Measurements from ENCODE around the gene ARHGAP24. TPM values are rescaled to one million over a fixed set of nuclear protein-coding genes. Genes with fewer than 3 reads are reported as not detected.
A peak's percentile ranks its signal among the peaks of the same experiment; 100 is the strongest.

Gene ARHGAP24
- total and polyA plus RNA-seq, 4 donors: 1.8 to 15.2 (median 3.3) TPM

DNA sequence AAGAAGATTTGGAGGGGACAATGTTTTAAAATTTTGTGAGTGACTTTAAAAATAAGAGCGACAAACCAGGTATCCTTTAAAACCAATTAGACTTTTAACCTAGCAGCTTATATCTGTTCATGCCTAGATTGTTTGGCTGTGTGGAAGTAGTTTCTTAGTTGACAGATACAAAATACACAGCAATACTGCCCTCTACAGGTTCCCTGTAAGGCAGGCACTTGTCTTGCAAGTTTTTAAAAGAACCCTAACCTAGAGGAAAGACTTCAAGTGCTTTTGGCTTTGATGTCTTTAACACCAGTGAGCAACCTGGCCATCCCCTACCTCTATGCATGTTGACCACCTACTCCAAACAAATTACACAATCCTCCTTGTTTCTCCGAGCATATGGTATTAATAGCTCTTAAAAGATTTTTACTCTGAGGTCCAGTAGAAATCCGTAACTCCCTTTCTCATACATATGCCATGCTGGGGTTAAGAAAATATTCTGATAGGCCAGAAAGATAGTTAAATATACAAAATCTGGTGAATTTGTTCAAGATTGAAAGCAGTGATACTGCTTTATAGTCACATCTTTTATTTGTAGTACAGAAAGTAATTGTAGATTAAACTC lies 273.0 kb downstream of the ARHGAP24 start:
- no peak for DNase-seq (ENCODE audit: low spot score)
- H3K9ac ChIP-seq (ENCODE audit: low read depth in 1 of 2, low read length in 2 of 2): no peak overlapping the region
- H3K9me3 ChIP-seq (ENCODE audit: control insufficient read depth in 4 of 4, low read length in 3 of 4): no peaks in the 10 kb centered on the region
- 34% methylated on average over 3 of the region's 3 CpGs for WGBS
- no peaks in the 10 kb centered on the region for H3K4me1 ChIP-seq (ENCODE audit: control insufficient read depth in 4 of 4, insufficient read depth in 4 of 4, low read length in 3 of 4)
- H3K27ac ChIP-seq (ENCODE audit: low read depth in 1 of 2, low read length in 2 of 2): no peak overlapping the region
- no peaks in the 10 kb centered on the region for H3K36me3 ChIP-seq (ENCODE audit: control insufficient read depth in 4 of 4, insufficient read depth in 3 of 4, low read depth in 1 of 4, low read length in 3 of 4)
- H3K4me3 ChIP-seq (ENCODE audit: low read depth in 1 of 3, low read length in 3 of 3): no peak overlapping the region
- TF ChIP-seq, protein P1, sequence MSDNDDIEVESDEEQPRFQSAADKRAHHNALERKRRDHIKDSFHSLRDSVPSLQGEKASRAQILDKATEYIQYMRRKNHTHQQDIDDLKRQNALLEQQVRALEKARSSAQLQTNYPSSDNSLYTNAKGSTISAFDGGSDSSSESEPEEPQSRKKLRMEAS (IDR thresholded peaks at IDR 0.05): no peak
- TF ChIP-seq, protein P2, sequence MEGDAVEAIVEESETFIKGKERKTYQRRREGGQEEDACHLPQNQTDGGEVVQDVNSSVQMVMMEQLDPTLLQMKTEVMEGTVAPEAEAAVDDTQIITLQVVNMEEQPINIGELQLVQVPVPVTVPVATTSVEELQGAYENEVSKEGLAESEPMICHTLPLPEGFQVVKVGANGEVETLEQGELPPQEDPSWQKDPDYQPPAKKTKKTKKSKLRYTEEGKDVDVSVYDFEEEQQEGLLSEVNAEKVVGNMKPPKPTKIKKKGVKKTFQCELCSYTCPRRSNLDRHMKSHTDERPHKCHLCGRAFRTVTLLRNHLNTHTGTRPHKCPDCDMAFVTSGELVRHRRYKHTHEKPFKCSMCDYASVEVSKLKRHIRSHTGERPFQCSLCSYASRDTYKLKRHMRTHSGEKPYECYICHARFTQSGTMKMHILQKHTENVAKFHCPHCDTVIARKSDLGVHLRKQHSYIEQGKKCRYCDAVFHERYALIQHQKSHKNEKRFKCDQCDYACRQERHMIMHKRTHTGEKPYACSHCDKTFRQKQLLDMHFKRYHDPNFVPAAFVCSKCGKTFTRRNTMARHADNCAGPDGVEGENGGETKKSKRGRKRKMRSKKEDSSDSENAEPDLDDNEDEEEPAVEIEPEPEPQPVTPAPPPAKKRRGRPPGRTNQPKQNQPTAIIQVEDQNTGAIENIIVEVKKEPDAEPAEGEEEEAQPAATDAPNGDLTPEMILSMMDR (IDR thresholded peaks at IDR 0.05; ENCODE audit: low read depth, low read length, missing input control): peak; percentile 84
- TF ChIP-seq RAD21 (IDR thresholded peaks at IDR 0.05): peak; percentile 86 to 88
- H3K27me3 ChIP-seq (ENCODE audit: control insufficient read depth in 4 of 4, insufficient read depth in 4 of 4, low read length in 3 of 4): no peaks in the 10 kb centered on the region

DNA sequence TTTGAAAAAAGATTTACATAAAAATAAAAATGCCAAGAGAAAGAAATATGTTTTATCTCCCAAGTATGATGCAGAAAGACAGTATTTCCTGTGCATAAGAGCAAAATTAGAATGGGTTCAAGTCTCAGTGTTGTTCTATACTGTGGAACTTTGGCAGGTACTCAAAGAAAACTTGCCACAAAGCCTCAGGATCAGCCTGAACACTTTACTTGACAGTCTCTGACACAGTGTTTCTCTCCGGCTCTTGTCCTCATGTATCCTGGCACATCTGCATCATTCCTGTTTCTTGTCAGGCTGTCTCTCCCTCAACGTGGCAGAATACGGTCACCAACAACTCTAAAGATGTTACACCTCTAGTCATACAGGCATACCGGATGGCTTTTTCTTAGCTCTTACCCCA lies 273.7 kb downstream of the ARHGAP24 start:
- no peaks in the 10 kb centered on the region for H3K4me1 ChIP-seq (ENCODE audit: control insufficient read depth in 4 of 4, insufficient read depth in 4 of 4, low read length in 3 of 4)
- DNase-seq (ENCODE audit: low spot score): no peak
- no peak overlapping the region for H3K27ac ChIP-seq (ENCODE audit: low read depth in 1 of 2, low read length in 2 of 2)
- H3K27me3 ChIP-seq (ENCODE audit: control insufficient read depth in 4 of 4, insufficient read depth in 4 of 4, low read length in 3 of 4): no peaks in the 10 kb centered on the region
- TF ChIP-seq EGR1 (IDR thresholded peaks at IDR 0.05; ENCODE audit: low read depth in 2 of 2) (no peak), YY1 (IDR thresholded peaks at IDR 0.05) (no peak), RAD21 (IDR thresholded peaks at IDR 0.05) (no peak)
- TF ChIP-seq, protein P2 (IDR thresholded peaks at IDR 0.05; ENCODE audit: low read depth, low read length, missing input control): no peak
- TF ChIP-seq, protein P1 (IDR thresholded peaks at IDR 0.05): no peak
- TF ChIP-seq, protein P3, sequence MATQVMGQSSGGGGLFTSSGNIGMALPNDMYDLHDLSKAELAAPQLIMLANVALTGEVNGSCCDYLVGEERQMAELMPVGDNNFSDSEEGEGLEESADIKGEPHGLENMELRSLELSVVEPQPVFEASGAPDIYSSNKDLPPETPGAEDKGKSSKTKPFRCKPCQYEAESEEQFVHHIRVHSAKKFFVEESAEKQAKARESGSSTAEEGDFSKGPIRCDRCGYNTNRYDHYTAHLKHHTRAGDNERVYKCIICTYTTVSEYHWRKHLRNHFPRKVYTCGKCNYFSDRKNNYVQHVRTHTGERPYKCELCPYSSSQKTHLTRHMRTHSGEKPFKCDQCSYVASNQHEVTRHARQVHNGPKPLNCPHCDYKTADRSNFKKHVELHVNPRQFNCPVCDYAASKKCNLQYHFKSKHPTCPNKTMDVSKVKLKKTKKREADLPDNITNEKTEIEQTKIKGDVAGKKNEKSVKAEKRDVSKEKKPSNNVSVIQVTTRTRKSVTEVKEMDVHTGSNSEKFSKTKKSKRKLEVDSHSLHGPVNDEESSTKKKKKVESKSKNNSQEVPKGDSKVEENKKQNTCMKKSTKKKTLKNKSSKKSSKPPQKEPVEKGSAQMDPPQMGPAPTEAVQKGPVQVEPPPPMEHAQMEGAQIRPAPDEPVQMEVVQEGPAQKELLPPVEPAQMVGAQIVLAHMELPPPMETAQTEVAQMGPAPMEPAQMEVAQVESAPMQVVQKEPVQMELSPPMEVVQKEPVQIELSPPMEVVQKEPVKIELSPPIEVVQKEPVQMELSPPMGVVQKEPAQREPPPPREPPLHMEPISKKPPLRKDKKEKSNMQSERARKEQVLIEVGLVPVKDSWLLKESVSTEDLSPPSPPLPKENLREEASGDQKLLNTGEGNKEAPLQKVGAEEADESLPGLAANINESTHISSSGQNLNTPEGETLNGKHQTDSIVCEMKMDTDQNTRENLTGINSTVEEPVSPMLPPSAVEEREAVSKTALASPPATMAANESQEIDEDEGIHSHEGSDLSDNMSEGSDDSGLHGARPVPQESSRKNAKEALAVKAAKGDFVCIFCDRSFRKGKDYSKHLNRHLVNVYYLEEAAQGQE (IDR thresholded peaks at IDR 0.05): no peak
- 72% methylated on average over 4 of the region's 4 CpGs for WGBS
- no peaks in the 10 kb centered on the region for H3K9me3 ChIP-seq (ENCODE audit: control insufficient read depth in 4 of 4, low read length in 3 of 4)
- H3K4me3 ChIP-seq (ENCODE audit: low read depth in 1 of 3, low read length in 3 of 3): no peak overlapping the region
- H3K36me3 ChIP-seq (ENCODE audit: control insufficient read depth in 4 of 4, insufficient read depth in 3 of 4, low read depth in 1 of 4, low read length in 3 of 4): no peaks in the 10 kb centered on the region
- no peak overlapping the region for H3K9ac ChIP-seq (ENCODE audit: low read depth in 1 of 2, low read length in 2 of 2)

DNA sequence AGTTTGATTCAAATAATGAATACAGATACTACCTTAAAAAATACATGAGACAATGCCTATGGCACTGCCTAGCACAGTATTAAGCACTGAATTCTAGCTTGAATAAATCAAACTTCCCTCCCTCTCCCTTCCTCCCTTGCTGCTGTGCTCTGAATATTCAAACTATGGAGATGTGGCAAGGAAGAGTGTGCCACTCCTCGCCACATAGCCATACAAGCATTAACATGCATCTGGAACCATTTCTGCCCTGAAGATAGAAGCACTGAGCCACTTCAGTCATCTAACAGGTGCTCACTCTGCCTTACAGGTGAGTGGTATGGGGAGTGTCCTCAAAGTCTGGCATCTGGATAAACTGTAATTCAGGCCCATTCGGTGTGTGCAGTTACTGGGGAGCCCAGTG lies 276.9 kb downstream of the ARHGAP24 start:
- Histone ChIP-seq H3K36me3 (ENCODE audit: control insufficient read depth in 4 of 4, insufficient read depth in 3 of 4, low read depth in 1 of 4, low read length in 3 of 4) (no peaks in the 10 kb centered on the region), H3K27ac (ENCODE audit: low read depth in 1 of 2, low read length in 2 of 2) (no peak overlapping the region), H3K9ac (ENCODE audit: low read depth in 1 of 2, low read length in 2 of 2) (no peak overlapping the region), H3K4me1 (ENCODE audit: control insufficient read depth in 4 of 4, insufficient read depth in 4 of 4, low read length in 3 of 4) (no peaks in the 10 kb centered on the region), H3K27me3 (ENCODE audit: control insufficient read depth in 4 of 4, insufficient read depth in 4 of 4, low read length in 3 of 4) (no peaks in the 10 kb centered on the region), H3K4me3 (ENCODE audit: low read depth in 1 of 3, low read length in 3 of 3) (no peak overlapping the region), H3K9me3 (ENCODE audit: control insufficient read depth in 4 of 4, low read length in 3 of 4) (no peaks in the 10 kb centered on the region)
- WGBS: 77% methylated on average over 2 of the region's 2 CpGs
- DNase-seq (ENCODE audit: low spot score): no peak
- TF ChIP-seq NR2F2 (IDR thresholded peaks at IDR 0.05): no peak
- TF ChIP-seq, protein P2 (IDR thresholded peaks at IDR 0.05; ENCODE audit: low read depth, low read length, missing input control): no peak
- no peak for TF ChIP-seq FOXA1 (IDR thresholded peaks at IDR 0.05)
- no peak for TF ChIP-seq FOXA2 (IDR thresholded peaks at IDR 0.05)
- no peak for TF ChIP-seq HNF4A (conservative IDR thresholded peaks at IDR 0.05)
- TF ChIP-seq TAF1 (conservative IDR thresholded peaks at IDR 0.05): no peak
- no peak for TF ChIP-seq YY1 (IDR thresholded peaks at IDR 0.05)
- TF ChIP-seq, protein P1 (IDR thresholded peaks at IDR 0.05): no peak
- no peak for TF ChIP-seq GABPA (IDR thresholded peaks at IDR 0.05 in 1 of 2, conservative IDR thresholded peaks at IDR 0.05 in 1 of 2)
- no peak for TF ChIP-seq EGR1 (IDR thresholded peaks at IDR 0.05; ENCODE audit: low read depth in 2 of 2)

All from liver (tissue), 9 donors.